ENCODE data around the gene KCNJ10.

Gene KCNJ10

DNA sequence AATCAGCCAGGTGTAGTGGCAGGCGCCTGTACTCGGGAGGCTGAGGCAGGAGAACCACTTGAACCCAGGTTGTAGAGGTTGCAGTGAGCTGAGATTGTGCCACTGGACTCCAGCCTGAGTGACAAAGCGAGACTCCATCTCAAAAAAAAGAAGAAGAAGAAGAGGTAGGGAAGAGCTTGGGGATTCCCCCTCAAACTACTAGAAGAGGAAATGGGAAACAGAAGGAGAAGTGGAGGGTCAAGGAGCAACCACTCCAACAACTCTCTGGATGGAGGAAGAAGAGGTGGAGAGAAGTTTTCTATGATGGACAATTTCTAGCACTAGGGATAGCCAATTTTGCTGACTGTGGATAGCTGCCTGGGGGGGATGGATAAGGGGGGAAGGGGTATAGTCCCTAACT is 101.1 kb downstream of the KCNJ10 start:
- Mint-ChIP-seq H3K4me3 (no peak overlapping the region), H3K27ac (no peak overlapping the region), H3K4me1 (no peaks in the 10 kb centered on the region), H3K9me3 (no peaks in the 10 kb centered on the region), H3K36me3 (no peaks in the 10 kb centered on the region)
- ATAC-seq (no peak), DNase-seq (ENCODE audit: low spot score in 2 of 2) (no peak)

DNA sequence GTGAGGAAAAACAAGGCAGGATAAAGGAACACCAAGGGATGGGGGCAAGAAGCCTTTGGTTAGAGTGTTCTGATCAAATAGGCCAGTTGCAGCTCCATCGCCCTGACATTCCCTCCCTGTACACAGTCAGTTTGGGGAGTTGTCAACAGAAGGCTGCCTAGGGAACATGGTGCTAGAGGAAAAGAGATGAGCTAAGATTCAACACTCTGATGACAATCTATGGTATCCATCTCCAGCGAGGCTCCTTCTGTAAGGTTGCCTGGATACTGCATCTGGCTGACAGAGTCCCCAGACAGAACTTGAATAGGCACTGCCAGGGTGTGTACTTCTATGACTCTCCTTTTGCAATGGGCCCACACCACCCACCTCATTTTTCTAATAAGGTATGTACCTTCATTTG is 104.7 kb downstream of the KCNJ10 start:
- ATAC-seq (no peak), DNase-seq (ENCODE audit: low spot score in 2 of 2) (no peak)
- Mint-ChIP-seq H3K9me3 (no peaks in the 10 kb centered on the region), H3K4me1 (no peaks in the 10 kb centered on the region), H3K27ac (no peak overlapping the region), H3K4me3 (no peak overlapping the region), H3K36me3 (no peaks in the 10 kb centered on the region)

DNA sequence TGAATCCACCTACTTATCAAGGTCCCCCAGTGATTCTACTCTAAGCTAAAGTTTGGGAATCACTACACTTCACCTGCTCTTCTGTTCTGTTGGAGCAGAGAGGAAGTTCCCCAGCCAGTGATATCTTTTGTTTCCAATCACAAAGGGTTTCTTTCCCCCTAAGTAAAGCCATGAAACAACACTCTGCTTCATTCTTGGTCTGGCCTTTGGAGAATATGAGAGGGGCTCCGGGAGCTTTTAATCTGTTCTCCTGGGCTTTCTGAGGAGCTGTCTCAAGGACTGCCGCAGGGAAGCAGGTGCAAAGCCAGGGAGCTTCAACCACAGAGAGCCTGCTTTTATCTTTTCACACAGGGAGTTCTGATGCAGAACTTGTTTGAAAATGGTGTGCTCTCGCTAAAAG is 105.8 kb downstream of the KCNJ10 start:
- H3K4me1 Mint-ChIP-seq = peaks cover 4% of the 10 kb centered on the region
- no peak for ATAC-seq
- H3K36me3 Mint-ChIP-seq = no peaks in the 10 kb centered on the region
- no peak overlapping the region for H3K4me3 Mint-ChIP-seq
- H3K9me3 Mint-ChIP-seq = no peaks in the 10 kb centered on the region
- DNase-seq (ENCODE audit: low spot score in 2 of 2) = no peak
- H3K27ac Mint-ChIP-seq = no peak overlapping the region

DNA sequence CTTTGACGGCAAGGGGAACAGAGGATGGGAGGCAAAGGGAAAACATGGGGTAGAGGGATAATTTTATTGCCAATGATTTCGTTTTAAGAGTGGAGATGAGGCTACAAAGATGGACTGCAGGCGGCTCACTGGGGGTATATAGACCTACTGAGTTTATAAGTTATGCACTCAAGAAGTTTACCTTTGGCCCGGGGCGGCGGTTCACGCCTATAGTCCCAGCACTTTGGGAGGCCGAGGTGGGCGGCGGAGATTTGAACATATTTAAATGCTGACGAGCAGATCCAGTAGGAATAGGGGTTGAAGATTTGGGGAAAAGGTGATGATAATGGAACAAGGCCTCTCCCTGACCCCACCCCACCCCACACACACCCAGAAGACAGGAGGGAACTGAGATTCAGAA is 107.8 kb downstream of the KCNJ10 start:
- H3K9me3 Mint-ChIP-seq = no peaks in the 10 kb centered on the region
- H3K4me1 Mint-ChIP-seq = peaks cover 11% of the 10 kb centered on the region
- no peak for DNase-seq (ENCODE audit: low spot score in 2 of 2)
- no peaks in the 10 kb centered on the region for H3K36me3 Mint-ChIP-seq
- no peak for ATAC-seq
- no peak overlapping the region for H3K27ac Mint-ChIP-seq
- no peak overlapping the region for H3K4me3 Mint-ChIP-seq

DNA sequence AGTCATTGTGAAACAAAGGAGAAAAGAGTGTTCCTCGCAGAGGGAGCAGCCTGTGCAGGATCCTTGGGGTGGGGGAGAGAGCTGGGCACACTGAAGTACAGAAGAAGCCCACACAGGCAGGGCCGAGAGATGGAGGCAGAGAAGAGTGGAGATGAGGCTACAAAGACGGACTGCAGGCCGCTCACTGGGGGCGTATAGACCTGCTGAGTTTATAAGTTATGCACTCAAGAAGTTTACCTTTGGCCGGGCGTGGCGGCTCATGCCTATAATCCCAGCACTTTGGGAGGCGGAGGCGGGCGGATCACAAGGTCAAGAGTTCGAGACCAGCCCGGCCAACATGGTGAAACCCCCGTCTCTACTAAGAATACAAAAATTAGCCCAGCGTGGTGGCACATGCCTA is 108.3 kb downstream of the KCNJ10 start:
- peaks cover 11% of the 10 kb centered on the region for H3K4me1 Mint-ChIP-seq
- H3K27ac Mint-ChIP-seq = no peak overlapping the region
- DNase-seq (ENCODE audit: low spot score in 2 of 2) (no peak), ATAC-seq (no peak)
- no peaks in the 10 kb centered on the region for H3K9me3 Mint-ChIP-seq
- H3K36me3 Mint-ChIP-seq = no peaks in the 10 kb centered on the region
- no peak overlapping the region for H3K4me3 Mint-ChIP-seq

DNA sequence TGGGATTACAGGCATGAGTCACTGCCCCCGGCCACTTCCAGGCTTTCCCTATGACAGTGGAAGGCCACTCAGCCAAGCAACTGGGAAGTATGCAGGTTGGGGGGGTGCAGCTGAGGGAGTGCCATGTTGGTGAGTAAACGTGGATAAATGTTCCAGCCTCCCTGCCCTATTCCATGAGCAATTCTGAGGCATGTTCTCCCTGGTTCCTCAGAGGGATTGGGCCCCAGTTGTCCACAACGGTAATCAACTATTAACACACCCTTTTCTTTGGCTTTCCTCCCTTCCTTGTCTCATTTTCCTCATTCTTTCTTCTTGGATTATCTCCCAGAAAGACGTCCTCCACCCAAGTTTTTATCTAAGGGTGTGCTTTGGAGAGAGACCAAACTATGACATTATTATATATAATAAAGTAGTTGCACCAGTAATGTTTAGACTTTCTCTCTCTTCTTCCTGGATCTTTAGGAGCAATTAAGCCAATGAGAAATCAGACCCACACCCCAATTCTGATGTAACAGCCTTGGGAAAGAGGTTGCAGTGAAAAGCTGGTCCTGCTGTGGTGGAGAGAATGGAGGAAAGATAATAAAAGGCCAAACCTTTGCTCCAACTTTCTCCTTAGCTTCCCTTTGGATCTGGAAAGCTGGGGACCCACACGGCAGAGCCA is 109.1 kb downstream of the KCNJ10 start:
- Mint-ChIP-seq H3K4me3 (no peak overlapping the region), H3K4me1 (peaks cover 11% of the 10 kb centered on the region), H3K27ac (no peak overlapping the region), H3K9me3 (no peaks in the 10 kb centered on the region), H3K36me3 (no peaks in the 10 kb centered on the region)
- DNase-seq (ENCODE audit: low spot score in 2 of 2) (no peak), ATAC-seq (no peak)

DNA sequence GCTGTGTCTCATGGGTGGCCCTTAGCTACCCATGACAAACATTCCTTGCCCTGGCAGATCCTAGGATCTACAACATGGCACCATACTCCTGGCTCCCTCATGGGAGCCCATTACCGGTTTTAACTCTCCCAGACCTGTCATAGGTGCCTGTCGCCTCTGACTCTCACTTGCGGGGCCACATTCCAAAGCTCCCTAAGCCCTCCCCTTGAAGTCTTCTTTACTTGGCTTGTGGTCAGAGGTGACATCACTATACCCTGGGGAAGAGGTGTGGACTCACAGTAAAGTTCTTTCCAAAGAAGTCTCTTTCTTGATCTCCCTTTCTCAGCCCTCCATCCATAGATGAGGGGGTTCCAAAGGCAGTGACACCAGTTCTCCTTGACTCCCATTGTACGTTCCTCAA is 110.5 kb downstream of the KCNJ10 start:
- Mint-ChIP-seq H3K4me1 (peaks cover 11% of the 10 kb centered on the region), H3K27ac (peak overlapping the region; percentile 70), H3K36me3 (no peaks in the 10 kb centered on the region), H3K9me3 (no peaks in the 10 kb centered on the region), H3K4me3 (no peak overlapping the region)
- ATAC-seq (peak; percentile 12), DNase-seq (ENCODE audit: low spot score in 2 of 2) (no peak)

DNA sequence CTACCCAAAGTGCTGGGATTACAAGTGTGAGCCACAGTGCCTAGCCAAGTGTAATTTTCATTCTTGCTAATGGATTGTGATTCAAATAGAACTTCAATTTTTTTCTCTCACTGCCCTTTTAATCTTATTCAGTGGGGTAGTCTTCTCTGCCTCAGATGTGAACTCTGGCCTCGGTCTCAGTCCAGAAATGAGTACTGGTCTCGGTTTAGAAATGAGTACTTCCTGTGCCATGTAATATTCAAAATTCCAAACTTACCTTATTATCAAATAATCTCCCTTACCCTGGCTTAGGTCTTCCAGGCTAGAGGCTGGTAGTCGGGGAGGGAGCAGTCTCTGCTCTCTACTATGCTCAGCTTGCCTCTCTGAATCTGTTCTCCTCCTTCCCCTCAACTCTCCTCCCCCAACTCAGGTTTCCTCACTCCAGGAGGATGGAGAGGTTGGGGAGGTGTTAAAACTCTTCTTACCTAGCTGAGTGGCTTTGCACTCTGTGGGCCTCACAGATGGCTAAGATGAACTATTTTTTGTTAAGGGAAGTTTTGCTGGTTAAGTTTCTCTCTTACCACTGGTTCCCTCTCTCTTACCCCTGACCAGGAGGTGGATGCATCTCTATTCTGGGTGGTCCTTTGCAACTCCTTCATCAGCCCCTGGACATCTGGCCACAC is 111.1 kb downstream of the KCNJ10 start:
- H3K4me1 Mint-ChIP-seq = peaks cover 11% of the 10 kb centered on the region
- peak in 1 of 2 donors; percentile 61 for DNase-seq (ENCODE audit: low spot score in 2 of 2)
- H3K27ac Mint-ChIP-seq = peak overlapping the region; percentile 70
- H3K9me3 Mint-ChIP-seq = no peaks in the 10 kb centered on the region
- ATAC-seq = peak; percentile 85
- no peaks in the 10 kb centered on the region for H3K36me3 Mint-ChIP-seq
- no peak overlapping the region for H3K4me3 Mint-ChIP-seq

DNA sequence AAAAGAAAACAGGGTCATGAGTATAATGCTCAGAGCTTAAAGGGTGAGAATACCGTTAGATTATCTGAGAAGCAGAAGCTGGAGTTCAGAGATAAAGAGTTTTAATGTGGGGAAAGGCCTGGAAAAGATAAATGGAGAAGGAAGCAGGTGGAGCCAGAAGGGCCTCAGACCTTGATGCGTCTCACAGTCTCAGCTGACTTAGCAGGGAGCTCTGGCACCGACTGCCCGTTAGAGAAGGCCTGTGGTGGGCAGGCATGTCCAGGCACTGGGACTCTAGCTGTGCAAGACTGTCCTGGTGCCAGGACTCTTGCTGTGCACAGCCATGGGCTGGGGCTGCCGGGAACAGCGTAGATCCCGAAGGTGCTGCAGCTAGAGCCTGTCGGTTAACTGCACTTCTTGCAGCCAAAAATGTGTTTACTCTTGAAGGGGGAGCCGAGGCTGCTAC is 112.1 kb downstream of the KCNJ10 start:
- no peak for ATAC-seq
- DNase-seq (ENCODE audit: low spot score in 2 of 2) = no peak
- no peaks in the 10 kb centered on the region for H3K36me3 Mint-ChIP-seq
- H3K4me3 Mint-ChIP-seq = no peak overlapping the region
- H3K9me3 Mint-ChIP-seq = no peaks in the 10 kb centered on the region
- H3K4me1 Mint-ChIP-seq = peaks cover 11% of the 10 kb centered on the region
- H3K27ac Mint-ChIP-seq = no peak overlapping the region

DNA sequence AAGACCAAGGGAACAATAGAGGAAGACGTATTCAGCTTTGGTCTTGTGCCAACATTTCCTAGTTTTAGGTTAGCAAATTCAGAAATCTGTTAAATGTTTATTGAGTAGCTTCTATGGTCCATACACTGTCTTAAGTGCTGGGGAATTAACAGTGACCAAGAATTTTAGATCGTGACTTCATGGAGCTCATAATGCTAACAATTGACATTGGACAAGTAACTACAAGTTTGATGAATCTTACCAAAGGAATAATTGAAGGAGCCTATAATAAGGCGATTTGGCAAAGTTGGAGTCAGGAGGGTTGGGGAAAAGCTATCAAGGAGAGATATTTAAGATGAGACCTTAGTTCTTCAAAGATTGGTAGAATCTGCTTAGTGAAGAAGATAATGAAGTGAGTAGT is 114.5 kb downstream of the KCNJ10 start:
- ATAC-seq = no peak
- no peak overlapping the region for H3K27ac Mint-ChIP-seq
- DNase-seq (ENCODE audit: low spot score in 2 of 2) = no peak
- H3K36me3 Mint-ChIP-seq = no peaks in the 10 kb centered on the region
- peaks cover 11% of the 10 kb centered on the region for H3K4me1 Mint-ChIP-seq
- no peaks in the 10 kb centered on the region for H3K9me3 Mint-ChIP-seq
- H3K4me3 Mint-ChIP-seq = no peak overlapping the region

DNA sequence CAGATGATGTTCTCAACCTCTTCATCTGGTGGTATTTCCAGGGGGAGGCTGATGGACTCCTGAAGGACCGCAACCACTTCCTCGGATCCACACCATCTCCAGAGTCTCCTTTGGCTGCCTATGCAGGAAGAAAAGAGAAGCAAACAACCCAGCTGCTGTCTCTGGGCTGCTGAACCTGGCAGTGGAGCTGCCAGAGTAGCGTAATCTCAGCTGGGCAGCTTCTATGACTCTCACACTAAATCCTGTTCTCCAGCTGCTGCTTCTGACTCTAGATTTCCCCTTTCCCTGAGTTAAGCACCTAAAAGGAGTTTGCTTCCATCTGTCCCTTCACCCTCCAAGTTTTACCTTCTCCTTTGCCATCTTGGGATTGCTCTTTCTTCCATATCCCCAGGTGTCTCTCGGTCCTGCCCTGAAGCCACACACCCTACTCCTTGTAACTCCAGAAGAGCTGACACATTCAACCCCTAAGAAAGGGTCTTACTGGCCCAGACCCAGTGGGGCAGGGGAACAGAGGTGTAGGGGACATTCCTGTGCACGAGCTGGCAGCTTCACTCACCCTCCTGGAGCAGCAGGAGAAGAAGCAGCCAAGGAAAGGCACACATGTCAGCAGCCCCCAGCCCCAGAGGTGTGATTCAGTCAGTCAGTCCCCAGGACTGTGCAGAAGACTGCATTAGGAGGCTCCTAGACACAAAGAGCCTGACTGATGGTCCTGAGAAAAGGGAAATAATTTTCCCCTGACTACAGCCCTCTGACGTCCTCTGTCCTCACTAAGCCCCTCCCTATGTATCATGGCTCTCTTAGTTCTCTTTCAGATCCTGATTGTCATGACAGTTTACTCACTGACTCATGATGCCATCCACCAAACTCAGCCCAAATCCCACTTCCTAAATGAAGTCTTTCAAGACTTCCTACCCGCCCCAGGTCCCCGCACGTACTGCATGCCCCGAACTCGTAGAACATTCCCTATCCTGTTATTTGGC is 116.1 kb downstream of the KCNJ10 start, which contains the start of gene SLAMF9:
TSS of gene SLAMF9 (minus strand) at position 702 of the 980 bp plus-strand sequence. CDS start at position 602, 100 bp downstream.
- Mint-ChIP-seq H3K36me3 (no peaks in the 10 kb centered on the region), H3K4me3 (no peak within 1 kb of the TSS), H3K27ac (no peak within 1 kb of the TSS), H3K9me3 (no peaks in the 10 kb centered on the region), H3K4me1 (peaks cover 3% of the 10 kb centered on the region)
- ATAC-seq (no peak), DNase-seq (ENCODE audit: low spot score in 2 of 2) (no peak)

DNA sequence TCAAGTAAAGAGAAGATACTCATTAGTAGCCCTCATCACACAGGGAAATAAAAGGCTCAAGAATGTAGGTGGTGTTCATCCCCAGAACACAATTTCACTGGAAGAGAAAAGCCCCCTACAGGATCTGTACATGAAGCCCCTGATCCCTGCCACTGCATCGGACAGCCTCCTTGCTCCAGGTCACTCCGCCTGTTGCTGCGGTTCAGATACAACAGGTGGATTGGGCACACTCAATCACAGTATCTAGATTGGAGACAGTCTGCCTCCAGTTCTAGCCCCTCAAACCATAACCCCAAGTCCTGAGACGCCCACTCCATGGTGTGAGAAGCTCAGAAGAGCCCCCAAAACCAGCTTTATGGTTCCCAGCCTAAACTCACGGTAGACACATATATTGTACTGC is 117.0 kb downstream of the KCNJ10 start:
- ATAC-seq = no peak
- DNase-seq (ENCODE audit: low spot score in 2 of 2) = no peak
- no peaks in the 10 kb centered on the region for H3K36me3 Mint-ChIP-seq
- H3K9me3 Mint-ChIP-seq = no peaks in the 10 kb centered on the region
- H3K4me3 Mint-ChIP-seq = no peak overlapping the region
- no peak overlapping the region for H3K27ac Mint-ChIP-seq
- H3K4me1 Mint-ChIP-seq = no peaks in the 10 kb centered on the region

DNA sequence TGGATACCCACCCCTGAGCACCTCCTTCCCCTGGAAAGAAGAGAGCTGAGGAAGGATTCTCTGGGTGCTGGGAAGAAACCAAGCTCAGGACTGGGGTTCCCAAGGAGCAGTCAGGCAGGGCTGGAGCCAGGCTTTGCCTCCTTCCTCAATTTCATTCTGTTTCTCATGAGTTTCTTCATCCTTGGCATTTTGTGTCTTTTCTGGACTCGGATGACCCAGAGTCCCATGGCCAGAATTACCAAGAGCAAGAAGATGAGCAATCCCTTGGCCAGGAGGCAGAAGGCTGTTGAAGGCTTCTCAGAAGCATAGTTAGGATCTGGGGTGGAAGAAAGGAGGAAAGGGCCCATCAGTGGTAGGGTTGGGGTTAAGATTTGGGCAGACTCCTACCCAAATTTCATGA is 118.4 kb downstream of the KCNJ10 start:
- Mint-ChIP-seq H3K4me3 (no peak overlapping the region), H3K9me3 (no peaks in the 10 kb centered on the region), H3K4me1 (no peaks in the 10 kb centered on the region), H3K27ac (no peak overlapping the region), H3K36me3 (no peaks in the 10 kb centered on the region)
- DNase-seq (ENCODE audit: low spot score in 2 of 2) = no peak
- no peak for ATAC-seq

DNA sequence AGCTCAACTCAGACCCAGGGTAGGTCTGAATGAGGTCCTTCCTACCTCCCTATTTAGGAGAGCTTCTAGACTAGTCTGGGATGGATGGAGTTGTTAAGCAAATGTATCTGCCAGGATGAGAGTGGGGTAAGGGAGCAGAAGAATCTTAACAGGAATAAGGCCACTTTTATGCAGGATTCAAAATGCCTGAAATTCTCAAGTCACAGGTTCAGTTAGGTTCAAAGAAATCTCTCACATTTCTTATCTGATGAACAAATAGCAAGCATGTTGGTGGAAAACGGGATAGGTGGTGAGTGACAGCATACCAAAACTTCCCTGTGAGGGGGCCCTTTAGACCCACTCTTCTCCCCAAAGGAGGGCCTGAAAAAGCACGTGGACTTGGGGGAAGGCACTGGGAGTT is 118.9 kb downstream of the KCNJ10 start:
- ATAC-seq (no peak), DNase-seq (ENCODE audit: low spot score in 2 of 2) (no peak)
- H3K4me1 Mint-ChIP-seq = peaks cover 1% of the 10 kb centered on the region
- no peaks in the 10 kb centered on the region for H3K36me3 Mint-ChIP-seq
- H3K4me3 Mint-ChIP-seq = no peak overlapping the region
- H3K9me3 Mint-ChIP-seq = no peaks in the 10 kb centered on the region
- no peak overlapping the region for H3K27ac Mint-ChIP-seq

DNA sequence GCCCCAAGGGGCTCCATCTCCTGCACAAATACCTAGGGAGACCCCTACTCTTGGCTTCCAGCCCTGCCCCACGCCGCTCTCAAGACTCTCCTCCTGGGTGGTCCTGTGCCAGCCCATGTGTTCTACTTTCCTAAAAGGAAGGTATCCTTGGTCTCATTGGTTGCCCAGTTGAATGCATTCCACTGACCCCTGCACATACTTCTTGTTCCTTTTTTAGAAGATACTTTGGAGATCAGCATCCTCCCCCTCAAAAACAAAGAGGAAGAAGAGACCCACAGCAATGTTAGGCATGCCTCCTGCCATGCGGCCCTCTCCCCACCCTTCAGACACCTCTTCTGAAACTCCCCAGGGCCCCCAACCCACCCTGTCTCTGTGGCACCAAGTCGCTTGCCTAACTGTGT is 120.0 kb downstream of the KCNJ10 start:
- no peaks in the 10 kb centered on the region for H3K36me3 Mint-ChIP-seq
- H3K9me3 Mint-ChIP-seq = no peaks in the 10 kb centered on the region
- H3K27ac Mint-ChIP-seq = no peak overlapping the region
- peaks cover 11% of the 10 kb centered on the region for H3K4me1 Mint-ChIP-seq
- DNase-seq (ENCODE audit: low spot score in 2 of 2) = no peak
- H3K4me3 Mint-ChIP-seq = no peak overlapping the region
- no peak for ATAC-seq

Measured in stimulated activated effector memory CD8-positive, alpha-beta T cell treated with anti-CD3 and anti-CD28 coated beads, Interleukin-12 subunit alpha, Interleukin-12 subunit beta, amount 100 ng/mL, for 72 hours (primary cell).